K562 (cell line): ENCODE results near the gene USP49. TPM values are rescaled to one million over a fixed set of nuclear protein-coding genes. Genes with fewer than 3 reads are reported as not detected.

ENCODE experiments used
- ATAC-seq: fragments of 200-7000 bp; cut with Tn5 transposase; 3 replicates; pipeline ENCODE4 v1.9.1; 2020; ENCODE audit warnings: moderate library complexity
- BruUV-seq: library from RNA; stranded (reverse); fragments of 400-500 nt; replicated peaks from 2 replicates; lab custom pipeline; 2021; lab: Mats Ljungman, UMichigan
- CTCF ChIA-PET: fragments of 300-600 bp; formaldehyde crosslinking; extraction: SDS; loops from one replicate; lab custom pipeline; 2021; ENCODE audit warnings: low intra/inter-chr PET ratio; lab: Yijun Ruan, JAX
- POLR2A ChIA-PET: fragments of 300-600, 350-650 bp; sonication (Branson Sonifier 250); formaldehyde crosslinking; extraction: SDS; loops from one replicate; lab custom pipeline; 2021; ENCODE audit warnings: antibody characterized with exemption, inconsistent platforms; lab: Yijun Ruan, JAX
- DNase-seq, 4 experiments: peaks; one replicate each; pipeline versions ENCODE4 v3.0.0 to v3.0.0-alpha.2; 2011 to 2018; ENCODE audit warnings: low spot score in 3 of 4, mixed read lengths in 3 of 4; ENCODE audit errors: extremely low read depth in 1 of 4
- FAIRE-seq: peaks from 2 replicates; lab custom pipeline; 2011; peaks lifted over from hg19 to GRCh38; lab: Jason Lieb, UNC
- H2AFZ ChIP-seq: 2 replicates; pipeline ENCODE4 v1.6.0; 2011; ENCODE audit warnings: low read depth, low read length, control low read depth, inconsistent platforms
- H3K27ac ChIP-seq: fragments of 200-600 bp; 3 replicates; pipeline ENCODE4 v1.8.0; 2011; ENCODE audit warnings: low read depth, mild to moderate bottlenecking, control low read depth, inconsistent platforms, low read length, moderate library complexity, mixed read lengths; ENCODE audit errors: extremely low read depth
- H3K27me3 ChIP-seq, 2 experiments: fragments of 300-600 bp in 1 of 2; 2 replicates in 1 of 2; 3 replicates in 1 of 2; pipeline versions ENCODE4 v1.6.0 to v1.8.0; 2011; ENCODE audit warnings: inconsistent platforms in 2 of 2, low read length in 2 of 2, mild to moderate bottlenecking in 1 of 2, mixed read lengths in 1 of 2, moderate library complexity in 1 of 2; ENCODE audit not compliant: control insufficient read depth in 2 of 2, insufficient read depth in 2 of 2
- H3K36me3 ChIP-seq: fragments of 300-600 bp; 3 replicates; pipeline ENCODE4 v1.8.0; 2011; ENCODE audit warnings: mild to moderate bottlenecking, low read length, inconsistent platforms; ENCODE audit not compliant: control insufficient read depth, insufficient read depth
- H3K4me1 ChIP-seq, 2 experiments: fragments of 200-600 bp in 1 of 2; replicated peaks in 1 of 2; 2 replicates in 1 of 2; 3 replicates in 1 of 2; pipeline versions ENCODE4 v1.5.1 to v1.8.0; 2011; ENCODE audit warnings: inconsistent platforms in 2 of 2, low read length in 2 of 2, mild to moderate bottlenecking in 1 of 2, mixed read lengths in 1 of 2, moderate library complexity in 1 of 2; ENCODE audit not compliant: control insufficient read depth in 2 of 2, insufficient read depth in 2 of 2
- H3K4me2 ChIP-seq: 2 replicates; pipeline ENCODE4 v1.6.1; 2011; ENCODE audit warnings: low read length, control low read depth, inconsistent platforms, mixed read lengths; ENCODE audit not compliant: insufficient read depth
- H3K4me3 ChIP-seq: fragments of 200-600 bp; sonication (generic), shearing (Covaris generic); 2 replicates; pipeline ENCODE4 v1.5.1; 2016; ENCODE audit warnings: control low read depth, inconsistent platforms
- H3K79me2 ChIP-seq: fragments of 200-600 bp; 3 replicates; pipeline ENCODE4 v1.8.0; 2011; ENCODE audit warnings: low read length, inconsistent platforms; ENCODE audit not compliant: control insufficient read depth, insufficient read depth
- H3K9ac ChIP-seq, 2 experiments: 2 replicates each; pipeline versions ENCODE4 v1.6.0 to v1.6.1; 2011; ENCODE audit warnings: low read depth in 2 of 2, low read length in 2 of 2, control low read depth in 1 of 2, inconsistent platforms in 1 of 2, mild to moderate bottlenecking in 1 of 2, mixed read lengths in 1 of 2; ENCODE audit not compliant: insufficient read depth in 1 of 2
- H3K9me1 ChIP-seq: one replicate; pipeline ENCODE4 v1.6.0; 2011; ENCODE audit warnings: inconsistent platforms, mild to moderate bottlenecking, low read length, moderate library complexity; ENCODE audit not compliant: control insufficient read depth, insufficient read depth
- H3K9me3 ChIP-seq: replicated peaks from 2 replicates; pipeline ENCODE4 v1.5.1; 2011; ENCODE audit warnings: low read depth, low read length, inconsistent platforms; ENCODE audit not compliant: control insufficient read depth, insufficient read depth
- H4K20me1 ChIP-seq: replicated peaks from 2 replicates; pipeline ENCODE4 v1.6.1; 2011; ENCODE audit warnings: low read length, inconsistent platforms, mixed read lengths; ENCODE audit not compliant: control insufficient read depth, insufficient read depth
- DPF2 ChIP-seq: fragments of 450-650 bp; IDR thresholded peaks from 2 replicates; pipeline ENCODE4 v1.6.1; 2016
- HDAC8 ChIP-seq: fragments of 450-650 bp; IDR thresholded peaks from 2 replicates; pipeline ENCODE4 v1.6.1; 2016; ENCODE audit warnings: mild to moderate bottlenecking, missing genetic modification characterization, moderate library complexity, missing compliant biosample characterization
- HIVEP1 ChIP-seq: fragments of 250-450 bp; sonication (Bioruptor Pico); IDR thresholded peaks from 2 replicates; pipeline ENCODE4 v1.4.0; 2020; ENCODE audit warnings: mild to moderate bottlenecking
- IRF1 ChIP-seq: sonication (generic); formaldehyde crosslinking; IDR thresholded peaks from 2 replicates; pipeline ENCODE4 v1.8.0; 2022; ENCODE audit warnings: missing genetic modification reagents, mild to moderate bottlenecking, borderline replicate concordance
- NCOA6 ChIP-seq: fragments of 450-650 bp; IDR thresholded peaks from 2 replicates; pipeline ENCODE4 v1.6.1; 2017; ENCODE audit warnings: mild to moderate bottlenecking
- PHTF2 ChIP-seq: fragments of 250-450 bp; sonication (Bioruptor Pico); IDR thresholded peaks from 2 replicates; pipeline ENCODE4 v1.5.0; 2021; ENCODE audit warnings: mild to moderate bottlenecking
- POLR3G ChIP-seq: IDR thresholded peaks from 2 replicates; pipeline ENCODE4 v1.6.1; 2011; ENCODE audit not compliant: insufficient read length, insufficient replicate concordance; ENCODE audit errors: extremely low read depth
- SMARCC2 ChIP-seq: fragments of 450-650 bp; IDR thresholded peaks from 2 replicates; pipeline ENCODE4 v1.6.1; 2017; ENCODE audit warnings: antibody characterized with exemption, moderate library complexity, mild to moderate bottlenecking, low read depth
- TEAD1 ChIP-seq, 2 experiments: fragments of 450-650 bp in 1 of 2; sonication (generic) in 1 of 2; formaldehyde crosslinking; IDR thresholded peaks; 2 replicates each; pipeline versions ENCODE4 v1.4.0 to v1.8.0; 2020 to 2022; ENCODE audit warnings: mild to moderate bottlenecking in 2 of 2, missing genetic modification reagents in 1 of 2
- TFAP4 ChIP-seq: sonication (generic); formaldehyde crosslinking; IDR thresholded peaks from 2 replicates; pipeline ENCODE4 v1.8.0; 2022; ENCODE audit warnings: missing genetic modification reagents, mild to moderate bottlenecking, moderate library complexity, borderline replicate concordance
- U2AF2 ChIP-seq: fragments of 200-400 bp; formaldehyde crosslinking; optimal IDR thresholded peaks from 2 replicates; pipeline ENCODE3; 2017; ENCODE audit warnings: low read depth, mild to moderate bottlenecking, low read length
- ZNF408 ChIP-seq: fragments of 250-450 bp; sonication (Bioruptor Pico); IDR thresholded peaks from 2 replicates; pipeline ENCODE4 v1.4.0; 2020; ENCODE audit warnings: low read depth, mild to moderate bottlenecking, moderate library complexity
- ZNF639 ChIP-seq, 2 experiments: fragments of 200-800 bp in 1 of 2; sonication (Bioruptor generic) in 1 of 2; sonication (generic) in 1 of 2; formaldehyde crosslinking in 1 of 2; IDR thresholded peaks in 1 of 2; conservative IDR thresholded peaks in 1 of 2; 2 replicates each; pipeline versions ENCODE4 v1.5.0 to v1.6.1; 2016 to 2020; ENCODE audit warnings: missing compliant biosample characterization in 1 of 2, missing genetic modification characterization in 1 of 2, missing genetic modification reagents in 1 of 2
- ZZZ3 ChIP-seq: fragments of 450-650 bp; IDR thresholded peaks from 2 replicates; pipeline ENCODE4 v1.6.1; 2016; ENCODE audit warnings: antibody characterized with exemption, mild to moderate bottlenecking, moderate library complexity
- WGBS: fragments of 100-300 bp; shearing (Covaris generic); methylation state at CpG from one replicate; pipeline ENCODE4 v1.1.6; 2016; ENCODE audit warnings: low coverage, mixed read lengths; ENCODE audit not compliant: insufficient coverage; ENCODE audit errors: missing lambda C conversion rate; 5-methylcytosine and 5-hydroxymethylcytosine counted together
- in situ Hi-C: fragments of 300-500 bp; cut with MboI; formaldehyde crosslinking; loops from 4 replicates; pipeline ENCODE4 v1.15.0; 2018; ENCODE audit warnings: inconsistent platforms, mixed read lengths
- intact Hi-C: fragments of 100-400 bp; cut with micrococcal nuclease; formaldehyde crosslinking; loops from 2 replicates; pipeline ENCODE4 v1.14.2; 2022
- polyA plus RNA-seq, 8 experiments: library from polyadenylated mRNA; depleted of rRNA in 4 of 8; stranded (reverse) in 5 of 8; unstranded in 3 of 8; fragments of >200 nt; fragmentation: Nextera tagmentation in 2 of 8; fragmentation: Illumina TruSeq in 1 of 8; extraction: Ambion mirVana in 2 of 8; extraction: Trizol in 1 of 8; gene quantifications; 2 replicates each; pipeline versions ENCODE4 v1.2.1 to v1.2.3, GENCODE V29; 2011 to 2014; ENCODE audit warnings: inconsistent platforms in 1 of 8, missing spikeins in 1 of 8
- total RNA-seq, 7 experiments: library from RNA; depleted of rRNA in 6 of 7; stranded (reverse); fragments of >200 nt in 6 of 7; fragmentation: Illumina TruSeq in 2 of 7; extraction: Trizol in 2 of 7; gene quantifications; 2 replicates each; pipeline versions ENCODE4 v1.2.1 to v1.2.3, GENCODE V29; 2011 to 2021; ENCODE audit warnings: low replicate concordance in 1 of 7

The USP49 gene
- total and polyA plus RNA-seq, 9 of the 15 experiments (the other 6 are each of a cell fraction or from before 2014, with no cell fraction given), result 1.0 to 9.9 (median 6.5) TPM

- no peak for FAIRE-seq
- intact Hi-C loops (no loop called here), in situ Hi-C loops (no loop called here)
- ChIA-PET CTCF (no interaction called here), POLR2A (interaction anchor here (1.3 to 1.9 kb wide), 5 partner anchors 10 to 45 kb away, joined by 3 to 9 read pairs (median 4); partner anchors contain the start of gene TOMM6)
- Histone ChIP-seq H3K27ac (no peak overlapping the region), H3K9me1 (no peaks in the 10 kb centered on the region), H3K4me2 (no peak overlapping the region), H3K9me3 (no peaks in the 10 kb centered on the region), H4K20me1 (no peaks in the 10 kb centered on the region), H3K4me1 (peaks cover 0 to 13% of the 10 kb centered on the region in 2 experiments; a peak in 3 of 5 replicates), H3K27me3 (no peaks in the 10 kb centered on the region), H3K4me3 (no peak overlapping the region), H3K9ac (no peak overlapping the region), H3K79me2 (no peaks in the 10 kb centered on the region), H3K36me3 (no peaks in the 10 kb centered on the region), H2AFZ (no peak overlapping the region)
- TF ChIP-seq ZNF408 (CRISPR knock-in tag) (no peak), NCOA6 (no peak), ZZZ3 (no peak), IRF1 (CRISPR knock-in tag) (no peak), SMARCC2 (no peak), POLR3G (no peak), DPF2 (no peak), TEAD1 (CRISPR knock-in tag; IDR thresholded peaks at IDR 0.05) (no peak), HIVEP1 (CRISPR knock-in tag) (no peak), TFAP4 (CRISPR knock-in tag) (no peak), PHTF2 (CRISPR knock-in tag) (no peak), HDAC8 (tag) (no peak), U2AF2 (no peak), ZNF639 (CRISPR knock-in tag; conservative IDR thresholded peaks at IDR 0.05 in 1 of 2, IDR thresholded peaks at IDR 0.05 in 1 of 2) (no peak)
- ATAC-seq, result no peak
- WGBS, result 31% methylated on average over 3 of the region's 3 CpGs
- no peak for DNase-seq
- BruUV-seq, result no TSS peak
These were observed 62.9 kb downstream of the USP49 start for GRCh38 chr6:41832263-41832662.
